HepG2 (cell line): Measurements from ENCODE around the gene MCRIP2. TPM values are rescaled to one million over a fixed set of nuclear protein-coding genes. Genes with fewer than 3 reads are reported as not detected.

Source experiments
- ATF1 ChIP-seq: IDR thresholded peaks from 2 replicates; pipeline ENCODE4 v1.6.1; 2016; ENCODE audit warnings: mild to moderate bottlenecking, control low read depth
- CSRNP1 ChIP-seq: sonication (generic); formaldehyde crosslinking; IDR thresholded peaks from 2 replicates; pipeline ENCODE4 v1.8.1; 2023; ENCODE audit warnings: mild to moderate bottlenecking, missing genetic modification reagents
- HMGXB4 ChIP-seq, 2 experiments: sonication (generic) in 1 of 2; formaldehyde crosslinking in 1 of 2; IDR thresholded peaks; 2 replicates each; pipeline versions ENCODE4 v1.4.0 to v1.6.1; 2018 to 2020; ENCODE audit warnings: missing genetic modification reagents in 2 of 2, borderline replicate concordance in 1 of 2, low read depth in 1 of 2, mild to moderate bottlenecking in 1 of 2, missing biosample characterization in 1 of 2
- KLF12 ChIP-seq: sonication (generic); formaldehyde crosslinking; IDR thresholded peaks from 2 replicates; pipeline ENCODE4 v1.4.0; 2020; ENCODE audit warnings: missing genetic modification reagents, borderline replicate concordance
- MATR3 ChIP-seq: sonication (generic); formaldehyde crosslinking; IDR thresholded peaks from 2 replicates; pipeline ENCODE4 v1.4.0; 2020; ENCODE audit warnings: missing genetic modification reagents
- MYC ChIP-seq: sonication (generic); formaldehyde crosslinking; IDR thresholded peaks from 2 replicates; pipeline ENCODE4 v1.9.0; 2021; ENCODE audit warnings: missing genetic modification reagents, borderline replicate concordance
- POGK ChIP-seq: sonication (generic); formaldehyde crosslinking; conservative IDR thresholded peaks from 2 replicates; pipeline ENCODE4 v1.8.0; 2022; ENCODE audit warnings: mild to moderate bottlenecking, moderate library complexity, missing genetic modification reagents
- PREB ChIP-seq: sonication (generic); formaldehyde crosslinking; IDR thresholded peaks from 2 replicates; pipeline ENCODE4 v1.4.0; 2020; ENCODE audit warnings: missing genetic modification reagents
- SNAPC2 ChIP-seq: sonication (generic); formaldehyde crosslinking; IDR thresholded peaks from 2 replicates; pipeline ENCODE4 v1.8.1; 2022; ENCODE audit warnings: mild to moderate bottlenecking, missing genetic modification reagents
- ZBTB38 ChIP-seq: sonication (generic); formaldehyde crosslinking; IDR thresholded peaks from 2 replicates; pipeline ENCODE4 v1.5.1; 2020; ENCODE audit warnings: mild to moderate bottlenecking, missing genetic modification reagents
- ZC3H4 ChIP-seq: sonication (generic); formaldehyde crosslinking; IDR thresholded peaks from 2 replicates; pipeline ENCODE4 v1.4.0; 2020; ENCODE audit warnings: missing genetic modification reagents, borderline replicate concordance
- ZNF256 ChIP-seq: sonication (generic); formaldehyde crosslinking; conservative IDR thresholded peaks from 2 replicates; pipeline ENCODE4 v1.4.0; 2020; ENCODE audit warnings: missing genetic modification reagents
- ZNF431 ChIP-seq: sonication (generic); formaldehyde crosslinking; IDR thresholded peaks from 2 replicates; pipeline ENCODE4 v1.9.0; 2022; ENCODE audit warnings: missing genetic modification reagents, low read depth, mild to moderate bottlenecking, borderline replicate concordance
- ZNF512 ChIP-seq: sonication (generic); formaldehyde crosslinking; IDR thresholded peaks from 2 replicates; pipeline ENCODE4 v1.4.0; 2020; ENCODE audit warnings: mild to moderate bottlenecking, missing genetic modification reagents
- ZNF597 ChIP-seq: sonication (generic); formaldehyde crosslinking; IDR thresholded peaks from 2 replicates; pipeline ENCODE4 v1.5.0; 2020; ENCODE audit warnings: missing genetic modification reagents
- ZNF644 ChIP-seq: IDR thresholded peaks from 2 replicates; pipeline ENCODE4 v1.6.1; 2016; ENCODE audit warnings: low read depth
- polyA plus RNA-seq, 8 experiments: library from polyadenylated mRNA; depleted of rRNA in 3 of 8; stranded (reverse) in 7 of 8; unstranded in 1 of 8; fragments of >200 nt; fragmentation: Illumina TruSeq in 4 of 8; extraction: Trizol in 4 of 8; gene quantifications; 2 replicates each; pipeline versions ENCODE4 v1.2.1 to v1.2.3, GENCODE V29; 2011 to 2016; ENCODE audit warnings: low read depth in 4 of 8, missing spikeins in 1 of 8, mixed read lengths in 1 of 8; ENCODE audit not compliant: insufficient read depth in 1 of 8
- total RNA-seq, 5 experiments: library from RNA; depleted of rRNA; stranded (reverse); fragments of >200 nt; fragmentation: Illumina TruSeq; extraction: Trizol; gene quantifications; 2 replicates each; pipeline ENCODE4 v1.2.3, GENCODE V29; 2016; ENCODE audit warnings: low read depth in 1 of 5

MCRIP2 gene
- total and polyA plus RNA-seq, 2 of the 13 experiments (the other 11 are each of a cell fraction or from before 2014, with no cell fraction given), result 39.6 to 76.7 TPM

- TF ChIP-seq ATF1 (CRISPR knock-in tag) (no peak), CSRNP1 (CRISPR knock-in tag) (no peak), PREB (CRISPR knock-in tag) (no peak), ZNF431 (no peak), ZC3H4 (CRISPR knock-in tag) (no peak), ZNF256 (CRISPR knock-in tag) (no peak), ZNF644 (CRISPR knock-in tag) (no peak), POGK (CRISPR knock-in tag) (no peak), MATR3 (CRISPR knock-in tag) (no peak), ZNF597 (no peak), SNAPC2 (CRISPR knock-in tag) (no peak), HMGXB4 (CRISPR knock-in tag; IDR thresholded peaks at IDR 0.05; ENCODE audit: borderline replicate concordance in 1 of 2, low read depth in 1 of 2) (no peak), MYC (CRISPR knock-in tag) (no peak), ZNF512 (CRISPR knock-in tag) (no peak), KLF12 (CRISPR knock-in tag) (no peak), ZBTB38 (CRISPR knock-in tag) (peak; percentile 48)
Measured at GRCh38 chr16:675884-676564, 34.4 kb downstream of the MCRIP2 start (continued).
